ENCODE data around the gene WASF1. TPM values are rescaled to one million over a fixed set of nuclear protein-coding genes. Genes with fewer than 3 reads are reported as not detected.

The WASF1 gene
- total and polyA plus RNA-seq, 2 experiments from 2014 or later = 27.4 to 30.5 TPM

DNA sequence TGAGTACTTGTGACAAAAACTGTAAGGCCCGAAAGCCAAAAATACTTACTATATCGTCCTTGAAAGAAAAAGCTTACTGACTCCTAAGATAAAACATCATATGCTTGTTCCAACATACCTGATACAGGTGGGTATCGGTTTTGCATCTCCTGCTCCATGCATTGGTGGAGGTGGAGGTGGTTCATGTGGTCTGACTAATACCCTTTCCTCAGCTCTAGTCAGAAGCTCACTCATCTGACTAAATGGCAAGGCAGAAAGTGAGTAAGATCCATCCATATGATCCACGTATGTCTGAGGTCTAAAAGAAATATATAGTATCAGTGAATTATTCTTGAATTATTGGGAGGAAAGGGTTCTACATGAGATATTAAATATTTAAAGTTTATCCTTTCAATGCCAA is 76.2 kb downstream of the WASF1 start:
- H3K4me3 ChIP-seq = no peak overlapping the region
- H3K4me1 ChIP-seq (ENCODE audit: insufficient read depth) = no peaks in the 10 kb centered on the region
- TF ChIP-seq STAT1 (IDR thresholded peaks at IDR 0.05; ENCODE audit: unreplicated experiment) (no peak), NANOG (IDR thresholded peaks at IDR 0.05; ENCODE audit: borderline replicate concordance) (no peak), CREB1 (CRISPR knock-in tag; IDR thresholded peaks at IDR 0.05; ENCODE audit: low read depth) (no peak), EZH2phosphoT487 (IDR thresholded peaks at IDR 0.05; ENCODE audit: unreplicated experiment) (no peak)
- TF ChIP-seq, protein P1, sequence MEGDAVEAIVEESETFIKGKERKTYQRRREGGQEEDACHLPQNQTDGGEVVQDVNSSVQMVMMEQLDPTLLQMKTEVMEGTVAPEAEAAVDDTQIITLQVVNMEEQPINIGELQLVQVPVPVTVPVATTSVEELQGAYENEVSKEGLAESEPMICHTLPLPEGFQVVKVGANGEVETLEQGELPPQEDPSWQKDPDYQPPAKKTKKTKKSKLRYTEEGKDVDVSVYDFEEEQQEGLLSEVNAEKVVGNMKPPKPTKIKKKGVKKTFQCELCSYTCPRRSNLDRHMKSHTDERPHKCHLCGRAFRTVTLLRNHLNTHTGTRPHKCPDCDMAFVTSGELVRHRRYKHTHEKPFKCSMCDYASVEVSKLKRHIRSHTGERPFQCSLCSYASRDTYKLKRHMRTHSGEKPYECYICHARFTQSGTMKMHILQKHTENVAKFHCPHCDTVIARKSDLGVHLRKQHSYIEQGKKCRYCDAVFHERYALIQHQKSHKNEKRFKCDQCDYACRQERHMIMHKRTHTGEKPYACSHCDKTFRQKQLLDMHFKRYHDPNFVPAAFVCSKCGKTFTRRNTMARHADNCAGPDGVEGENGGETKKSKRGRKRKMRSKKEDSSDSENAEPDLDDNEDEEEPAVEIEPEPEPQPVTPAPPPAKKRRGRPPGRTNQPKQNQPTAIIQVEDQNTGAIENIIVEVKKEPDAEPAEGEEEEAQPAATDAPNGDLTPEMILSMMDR (conservative IDR thresholded peaks at IDR 0.05; ENCODE audit: low read depth in 2 of 2) = no peak
- DNase-seq (ENCODE audit: low spot score) = no peak
- no peaks in the 10 kb centered on the region for H3F3A ChIP-seq (replicated peaks; ENCODE audit: low read depth)
- ATAC-seq = no peak
- Mint-ChIP-seq H3K36me3 (ENCODE audit: low read depth) (peaks cover 18% of the 10 kb centered on the region), H3K4me3 (no peak overlapping the region), H3K27me3 (ENCODE audit: insufficient read depth, low read depth, poor library complexity) (no peaks in the 10 kb centered on the region), H3K27ac (no peak overlapping the region), H3K9me3 (no peaks in the 10 kb centered on the region), H3K4me1 (peaks cover 14% of the 10 kb centered on the region; the same call in 2 of the 3 replicates)
- no peaks in the 10 kb centered on the region; the same call in 1 of the 2 replicates for H3K36me3 ChIP-seq (ENCODE audit: insufficient read depth)
- H3K27ac ChIP-seq (ENCODE audit: low read depth) = no peak overlapping the region
- H4K20me1 ChIP-seq (replicated peaks; ENCODE audit: insufficient read depth) = no peaks in the 10 kb centered on the region
- H3K4me2 ChIP-seq = no peak overlapping the region
- H3K9me2 ChIP-seq (ENCODE audit: insufficient read depth) = no peaks in the 10 kb centered on the region
- H3K27me3 ChIP-seq (ENCODE audit: insufficient read depth) = no peaks in the 10 kb centered on the region
- H3K79me2 ChIP-seq (replicated peaks; ENCODE audit: insufficient read depth) = no peaks in the 10 kb centered on the region
- no peak overlapping the region for H2AFZ ChIP-seq

DNA sequence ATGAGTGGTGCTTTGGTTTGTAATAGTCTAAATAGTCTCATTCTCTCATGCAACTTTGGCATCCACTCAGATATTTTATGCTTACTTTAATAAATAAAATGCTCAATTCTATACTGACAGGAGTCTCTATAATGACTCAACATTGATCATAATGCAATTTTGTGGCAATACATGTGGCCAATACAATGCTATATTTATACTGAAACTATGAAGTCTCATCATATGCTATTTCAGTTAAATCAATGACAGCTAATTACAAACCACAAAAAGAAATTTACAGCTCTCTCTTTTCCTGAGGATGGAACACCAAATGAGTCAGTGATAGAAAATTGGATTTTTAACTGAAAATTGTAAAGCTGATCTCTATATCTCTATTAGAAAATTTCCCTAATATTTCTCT is 77.1 kb downstream of the WASF1 start:
- no peak for ATAC-seq
- Histone ChIP-seq H3K4me3 (no peak overlapping the region), H3K4me1 (ENCODE audit: insufficient read depth) (peaks cover 4% of the 10 kb centered on the region; the same call in 1 of the 2 replicates), H3K4me2 (no peak overlapping the region), H2AFZ (no peak overlapping the region), H3K27me3 (ENCODE audit: insufficient read depth) (no peaks in the 10 kb centered on the region), H3K36me3 (ENCODE audit: insufficient read depth) (no peaks in the 10 kb centered on the region; the same call in 1 of the 2 replicates), H3K27ac (ENCODE audit: low read depth) (no peak overlapping the region), H3K79me2 (replicated peaks; ENCODE audit: insufficient read depth) (no peaks in the 10 kb centered on the region), H3F3A (replicated peaks; ENCODE audit: low read depth) (no peaks in the 10 kb centered on the region), H3K9me2 (ENCODE audit: insufficient read depth) (no peaks in the 10 kb centered on the region), H4K20me1 (replicated peaks; ENCODE audit: insufficient read depth) (no peaks in the 10 kb centered on the region)
- no peak for TF ChIP-seq STAT1 (IDR thresholded peaks at IDR 0.05; ENCODE audit: unreplicated experiment)
- TF ChIP-seq, protein P2, sequence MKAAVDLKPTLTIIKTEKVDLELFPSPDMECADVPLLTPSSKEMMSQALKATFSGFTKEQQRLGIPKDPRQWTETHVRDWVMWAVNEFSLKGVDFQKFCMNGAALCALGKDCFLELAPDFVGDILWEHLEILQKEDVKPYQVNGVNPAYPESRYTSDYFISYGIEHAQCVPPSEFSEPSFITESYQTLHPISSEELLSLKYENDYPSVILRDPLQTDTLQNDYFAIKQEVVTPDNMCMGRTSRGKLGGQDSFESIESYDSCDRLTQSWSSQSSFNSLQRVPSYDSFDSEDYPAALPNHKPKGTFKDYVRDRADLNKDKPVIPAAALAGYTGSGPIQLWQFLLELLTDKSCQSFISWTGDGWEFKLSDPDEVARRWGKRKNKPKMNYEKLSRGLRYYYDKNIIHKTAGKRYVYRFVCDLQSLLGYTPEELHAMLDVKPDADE (IDR thresholded peaks at IDR 0.05) = no peak
- no peak for TF ChIP-seq NANOG (IDR thresholded peaks at IDR 0.05; ENCODE audit: borderline replicate concordance)
- no peak for TF ChIP-seq EZH2 (IDR thresholded peaks at IDR 0.05; ENCODE audit: low read depth, unreplicated experiment)
- TF ChIP-seq, protein P3, sequence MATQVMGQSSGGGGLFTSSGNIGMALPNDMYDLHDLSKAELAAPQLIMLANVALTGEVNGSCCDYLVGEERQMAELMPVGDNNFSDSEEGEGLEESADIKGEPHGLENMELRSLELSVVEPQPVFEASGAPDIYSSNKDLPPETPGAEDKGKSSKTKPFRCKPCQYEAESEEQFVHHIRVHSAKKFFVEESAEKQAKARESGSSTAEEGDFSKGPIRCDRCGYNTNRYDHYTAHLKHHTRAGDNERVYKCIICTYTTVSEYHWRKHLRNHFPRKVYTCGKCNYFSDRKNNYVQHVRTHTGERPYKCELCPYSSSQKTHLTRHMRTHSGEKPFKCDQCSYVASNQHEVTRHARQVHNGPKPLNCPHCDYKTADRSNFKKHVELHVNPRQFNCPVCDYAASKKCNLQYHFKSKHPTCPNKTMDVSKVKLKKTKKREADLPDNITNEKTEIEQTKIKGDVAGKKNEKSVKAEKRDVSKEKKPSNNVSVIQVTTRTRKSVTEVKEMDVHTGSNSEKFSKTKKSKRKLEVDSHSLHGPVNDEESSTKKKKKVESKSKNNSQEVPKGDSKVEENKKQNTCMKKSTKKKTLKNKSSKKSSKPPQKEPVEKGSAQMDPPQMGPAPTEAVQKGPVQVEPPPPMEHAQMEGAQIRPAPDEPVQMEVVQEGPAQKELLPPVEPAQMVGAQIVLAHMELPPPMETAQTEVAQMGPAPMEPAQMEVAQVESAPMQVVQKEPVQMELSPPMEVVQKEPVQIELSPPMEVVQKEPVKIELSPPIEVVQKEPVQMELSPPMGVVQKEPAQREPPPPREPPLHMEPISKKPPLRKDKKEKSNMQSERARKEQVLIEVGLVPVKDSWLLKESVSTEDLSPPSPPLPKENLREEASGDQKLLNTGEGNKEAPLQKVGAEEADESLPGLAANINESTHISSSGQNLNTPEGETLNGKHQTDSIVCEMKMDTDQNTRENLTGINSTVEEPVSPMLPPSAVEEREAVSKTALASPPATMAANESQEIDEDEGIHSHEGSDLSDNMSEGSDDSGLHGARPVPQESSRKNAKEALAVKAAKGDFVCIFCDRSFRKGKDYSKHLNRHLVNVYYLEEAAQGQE (IDR thresholded peaks at IDR 0.05; ENCODE audit: unreplicated experiment) = no peak
- no peak for DNase-seq (ENCODE audit: low spot score)
- H3K4me3 Mint-ChIP-seq = no peak overlapping the region
- H3K9me3 Mint-ChIP-seq = no peaks in the 10 kb centered on the region
- no peak overlapping the region for H3K27ac Mint-ChIP-seq
- H3K4me1 Mint-ChIP-seq = peaks cover 22% of the 10 kb centered on the region; the same call in 2 of the 3 replicates
- H3K36me3 Mint-ChIP-seq (ENCODE audit: low read depth) = peaks cover 18% of the 10 kb centered on the region
- no peaks in the 10 kb centered on the region for H3K27me3 Mint-ChIP-seq (ENCODE audit: insufficient read depth, low read depth, poor library complexity)

Data from GM23338 (cell line).